Measurements from ENCODE around the gene KRTAP4-11. TPM values are rescaled to one million over a fixed set of nuclear protein-coding genes. Genes with fewer than 3 reads are reported as not detected.
"Not testable (repeated sequence)": the region's sequence is repeated elsewhere in the genome, so short reads cannot be mapped to it uniquely, and the experiment has no call there.

The KRTAP4-11 gene
- total RNA-seq, 1 donor from 2014 or later: not detected

- no peak for TF ChIP-seq CTCF (IDR thresholded peaks at IDR 0.05; ENCODE audit: insufficient read depth, low read length, poor library complexity, severe bottlenecking)
- Histone ChIP-seq H3K4me3 (ENCODE audit: low read depth, low read length) (no peak overlapping the region), H3K36me3 (ENCODE audit: control insufficient read depth, insufficient read depth, low read length) (no peaks in the 10 kb centered on the region), H3K27me3 (ENCODE audit: control insufficient read depth, insufficient read depth, low read length) (no peaks in the 10 kb centered on the region)
- DNase-seq (ENCODE audit: low read depth): no peak
Measured at GRCh38 chr17:41141361-41141760, 23.2 kb upstream of the KRTAP4-11 start.

DNA sequence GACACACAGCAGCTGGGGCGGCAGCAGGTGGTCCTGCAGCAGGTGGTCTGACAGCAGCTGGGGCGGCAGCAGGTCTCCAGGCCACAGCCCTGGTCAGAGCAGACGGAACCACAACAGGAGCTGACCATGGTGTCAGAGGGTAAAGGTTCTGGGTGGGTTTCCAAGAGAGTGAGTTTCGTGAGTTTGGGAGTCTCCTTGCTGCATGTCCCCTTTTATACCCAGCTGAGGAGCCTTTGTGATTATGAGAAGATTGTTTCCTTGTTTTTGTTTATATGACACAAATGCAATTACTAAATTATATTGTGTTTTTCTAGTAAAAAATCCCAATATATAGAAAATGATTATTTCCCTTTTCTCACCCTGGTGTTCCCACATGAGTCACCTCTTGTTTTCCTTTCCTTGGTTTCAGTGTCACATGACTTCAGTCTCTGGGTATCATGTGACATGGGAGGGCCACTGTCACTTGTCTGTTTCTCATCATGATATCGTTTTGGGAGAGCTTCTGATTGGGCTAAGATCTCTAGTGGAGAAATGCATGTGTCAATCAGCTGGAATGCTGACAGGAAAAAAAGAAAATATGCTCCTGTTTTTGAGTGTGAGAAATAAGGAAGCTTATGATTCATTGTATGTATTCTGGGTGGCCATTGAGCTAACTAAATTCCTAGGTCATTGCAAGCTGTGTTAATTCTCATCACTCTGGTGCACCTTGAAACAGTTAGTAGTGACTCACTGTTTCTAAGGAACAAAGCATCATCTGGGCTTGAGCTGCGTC lies 22.4 kb upstream of the KRTAP4-11 start, which contains the start of gene KRTAP4-6:
Gene KRTAP4-6 (minus strand): TSS at position 185 of the 772 bp plus-strand sequence. CDS start 57 bp downstream, at position 128.
- no peak for TF ChIP-seq CTCF (IDR thresholded peaks at IDR 0.05; ENCODE audit: insufficient read depth, low read length, poor library complexity, severe bottlenecking)
- no peaks in the 10 kb centered on the region for H3K36me3 ChIP-seq (ENCODE audit: control insufficient read depth, insufficient read depth, low read length)
- no peak within 1 kb of the TSS for H3K4me3 ChIP-seq (ENCODE audit: low read depth, low read length)
- no peaks in the 10 kb centered on the region for H3K27me3 ChIP-seq (ENCODE audit: control insufficient read depth, insufficient read depth, low read length)
- peak; percentile 92 for DNase-seq (ENCODE audit: low read depth)

GRCh38 chr17:41139865-41140264 lies 21.7 kb upstream of the KRTAP4-11 start:
- H3K27me3 ChIP-seq (ENCODE audit: control insufficient read depth, insufficient read depth, low read length); H3K36me3 ChIP-seq (ENCODE audit: control insufficient read depth, insufficient read depth, low read length); DNase-seq (ENCODE audit: low read depth); H3K4me3 ChIP-seq (ENCODE audit: low read depth, low read length): not testable (repeated sequence)

- Histone ChIP-seq H3K36me3 (ENCODE audit: control insufficient read depth, insufficient read depth, low read length) (no peaks in the 10 kb centered on the region), H3K4me3 (ENCODE audit: low read depth, low read length) (no peak overlapping the region), H3K27me3 (ENCODE audit: control insufficient read depth, insufficient read depth, low read length) (no peaks in the 10 kb centered on the region)
- no peak for TF ChIP-seq CTCF (IDR thresholded peaks at IDR 0.05; ENCODE audit: insufficient read depth, low read length, poor library complexity, severe bottlenecking)
- no peak for DNase-seq (ENCODE audit: low read depth)
Measured at GRCh38 chr17:41133880-41134735, 15.9 kb upstream of the KRTAP4-11 start.

GRCh38 chr17:41131979-41132378 lies 13.8 kb upstream of the KRTAP4-11 start:
- TF ChIP-seq CTCF (IDR thresholded peaks at IDR 0.05; ENCODE audit: insufficient read depth, low read length, poor library complexity, severe bottlenecking): no peak
- Histone ChIP-seq H3K4me3 (ENCODE audit: low read depth, low read length) (no peak overlapping the region), H3K36me3 (ENCODE audit: control insufficient read depth, insufficient read depth, low read length) (no peaks in the 10 kb centered on the region), H3K27me3 (ENCODE audit: control insufficient read depth, insufficient read depth, low read length) (no peaks in the 10 kb centered on the region)
- peak; percentile 18 for DNase-seq (ENCODE audit: low read depth)

GRCh38 chr17:41127371-41127770 lies 9.2 kb upstream of the KRTAP4-11 start:
- no peak overlapping the region for H3K4me3 ChIP-seq (ENCODE audit: low read depth, low read length)
- no peak for TF ChIP-seq CTCF (IDR thresholded peaks at IDR 0.05; ENCODE audit: insufficient read depth, low read length, poor library complexity, severe bottlenecking)
- H3K36me3 ChIP-seq (ENCODE audit: control insufficient read depth, insufficient read depth, low read length): no peaks in the 10 kb centered on the region
- H3K27me3 ChIP-seq (ENCODE audit: control insufficient read depth, insufficient read depth, low read length): no peaks in the 10 kb centered on the region
- no peak for DNase-seq (ENCODE audit: low read depth)
